ENCODE data around the gene LRMDA.

- TF ChIP-seq EP300 (IDR thresholded peaks at IDR 0.05; ENCODE audit: borderline replicate concordance) (no peak), RAD21 (IDR thresholded peaks at IDR 0.05; ENCODE audit: low read depth) (no peak), EGR1 (IDR thresholded peaks at IDR 0.05) (no peak), TAF1 (IDR thresholded peaks at IDR 0.05; ENCODE audit: low read depth) (no peak), USF1 (IDR thresholded peaks at IDR 0.05) (no peak), NFIC (IDR thresholded peaks at IDR 0.05) (no peak), TCF12 (IDR thresholded peaks at IDR 0.05; ENCODE audit: low read depth) (no peak), YY1 (IDR thresholded peaks at IDR 0.05; ENCODE audit: low read depth) (no peak), REST (IDR thresholded peaks at IDR 0.05; ENCODE audit: low read depth) (no peak)
Observed at GRCh38 chr10:76274933-76275332, 843.5 kb downstream of the LRMDA start.

Data from Ishikawa (cell line).